ENCODE data around the gene PLP1.

The PLP1 gene

GRCh38 chrX:103839404-103839803 lies 62.8 kb downstream of the PLP1 start:
- no peak for DNase-seq (ENCODE audit: extremely low read depth, low read depth)
- TF ChIP-seq CTCF (IDR thresholded peaks at IDR 0.05; ENCODE audit: low read depth, low read length, missing control alignments), result no peak
- no peak overlapping the region for H3K4me3 ChIP-seq (replicated peaks; ENCODE audit: low read depth, low read length)

Measured in HFF-Myc (cell line).